HG03457 (cell line): ENCODE data around the gene ATP2C1.

ENCODE experiments used
- ATAC-seq: cut with Tn5 transposase; IDR thresholded peaks from one replicate; pipeline ENCODE4 v1.9.1; 2021; ENCODE audit warnings: moderate number of reproducible peaks; ENCODE audit not compliant: unreplicated experiment

The ATP2C1 gene

GRCh38 chr3:130895690-130896488 is 2.0 kb downstream of the ATP2C1 start:
- ATAC-seq, result no peak

- ATAC-seq, result no peak
These were observed 3.4 kb downstream of the ATP2C1 start for GRCh38 chr3:130897316-130897715.

GRCh38 chr3:130900959-130901358 is 7.1 kb downstream of the ATP2C1 start:
- ATAC-seq, result peak; percentile 34

- no peak for ATAC-seq
These were observed 7.8 kb downstream of the ATP2C1 start for GRCh38 chr3:130901463-130902204.

GRCh38 chr3:130903412-130903908 is 9.6 kb downstream of the ATP2C1 start:
- ATAC-seq, result no peak

- ATAC-seq, result no peak
These were observed 10.6 kb downstream of the ATP2C1 start for GRCh38 chr3:130904491-130904890.

GRCh38 chr3:130905551-130905950 is 11.7 kb downstream of the ATP2C1 start:
- no peak for ATAC-seq

GRCh38 chr3:130906374-130906995 is 12.6 kb downstream of the ATP2C1 start:
- ATAC-seq, result no peak

- no peak for ATAC-seq
These were observed 13.6 kb downstream of the ATP2C1 start for GRCh38 chr3:130907500-130907899.

- ATAC-seq, result no peak
These were observed 14.1 kb downstream of the ATP2C1 start for GRCh38 chr3:130907966-130908365.

GRCh38 chr3:130915567-130916292 is 21.8 kb downstream of the ATP2C1 start:
- no peak for ATAC-seq

- peak; percentile 65 for ATAC-seq
These were observed 22.8 kb downstream of the ATP2C1 start for GRCh38 chr3:130916507-130917167.

- no peak for ATAC-seq
These were observed 24.4 kb downstream of the ATP2C1 start for GRCh38 chr3:130918328-130918727.

- ATAC-seq, result peak; percentile 43
These were observed 31.7 kb downstream of the ATP2C1 start for GRCh38 chr3:130925628-130926027.

GRCh38 chr3:130926504-130926903 is 32.6 kb downstream of the ATP2C1 start:
- no peak for ATAC-seq

GRCh38 chr3:130929804-130930203 is 35.9 kb downstream of the ATP2C1 start:
- ATAC-seq, result no peak

- no peak for ATAC-seq
These were observed 39.1 kb downstream of the ATP2C1 start for GRCh38 chr3:130932979-130933378.

- ATAC-seq, result no peak
These were observed 40.0 kb downstream of the ATP2C1 start for GRCh38 chr3:130933801-130934345.

GRCh38 chr3:130934442-130935089 is 40.7 kb downstream of the ATP2C1 start:
- ATAC-seq, result no peak
